Activated T-cell treated with anti-CD3 and anti-CD28 coated beads for 1 hour (primary cell): Measurements from ENCODE around the gene PRRT1.
"Not testable (repeated sequence)": the region's sequence is repeated elsewhere in the genome, so short reads cannot be mapped to it uniquely, and the experiment has no call there.

Experiments used
- DNase-seq: peaks from one replicate; pipeline ENCODE4 v3.0.0-alpha.2; 2020; ENCODE audit warnings: low read depth

PRRT1 gene

GRCh38 chr6:32120573-32121059, 31.1 kb downstream of the PRRT1 start:
- no peak for DNase-seq

- peak; percentile 54 for DNase-seq
These were observed 32.7 kb downstream of the PRRT1 start for GRCh38 chr6:32118782-32119628.

- no peak for DNase-seq
These were observed 34.3 kb downstream of the PRRT1 start for GRCh38 chr6:32117461-32117860.

GRCh38 chr6:32116674-32117073, 35.1 kb downstream of the PRRT1 start:
- no peak for DNase-seq

GRCh38 chr6:32115623-32116022, 36.1 kb downstream of the PRRT1 start:
- no peak for DNase-seq

GRCh38 chr6:32114796-32115195, 36.9 kb downstream of the PRRT1 start:
- no peak for DNase-seq

- DNase-seq = no peak
These were observed 38.1 kb downstream of the PRRT1 start for GRCh38 chr6:32113386-32114352.

GRCh38 chr6:32112431-32112980, 39.2 kb downstream of the PRRT1 start:
- no peak for DNase-seq

GRCh38 chr6:32111424-32112066, 40.2 kb downstream of the PRRT1 start:
- DNase-seq = no peak

GRCh38 chr6:32110632-32111031, 41.1 kb downstream of the PRRT1 start:
- DNase-seq = no peak

- DNase-seq = no peak
These were observed 42.0 kb downstream of the PRRT1 start for GRCh38 chr6:32109765-32110160.

GRCh38 chr6:32109114-32109764, 42.5 kb downstream of the PRRT1 start, which contains the start of gene TNXB:
TSS of gene TNXB (minus strand) at chr6:32109338. CDS start at chr6:32098198, 11,140 bp downstream.
- no peak for DNase-seq

- no peak for DNase-seq
These were observed 43.0 kb downstream of the PRRT1 start for GRCh38 chr6:32108727-32109113.

- DNase-seq = no peak
These were observed 43.6 kb downstream of the PRRT1 start for GRCh38 chr6:32108094-32108627.

- no peak for DNase-seq
These were observed 44.3 kb downstream of the PRRT1 start for GRCh38 chr6:32107406-32107805.

GRCh38 chr6:32105433-32105832, 46.3 kb downstream of the PRRT1 start:
- no peak for DNase-seq

- no peak for DNase-seq
These were observed 49.5 kb downstream of the PRRT1 start for GRCh38 chr6:32102255-32102654.

GRCh38 chr6:32100251-32100650, 51.5 kb downstream of the PRRT1 start:
- not testable (repeated sequence) for DNase-seq
